Calu3 (cell line): ENCODE data around the gene CPED1. TPM values are rescaled to one million over a fixed set of nuclear protein-coding genes. Genes with fewer than 3 reads are reported as not detected.

Source experiments
- BruUV-seq: library from RNA; stranded (reverse); fragments of 400-500 nt; replicated peaks from 2 replicates; lab custom pipeline; 2021; lab: Mats Ljungman, UMichigan
- CTCF ChIA-PET: fragments of 300-600 bp; sonication (Branson Sonifier 250); formaldehyde crosslinking; loops from one replicate; lab custom pipeline; 2022; ENCODE audit warnings: antibody characterized with exemption; lab: Charles Lee
- DNase-seq: peaks from one replicate; pipeline ENCODE4 v3.0.0; 2022
- H3K27ac Mint-ChIP-seq: one replicate; pipeline ENCODE4 v1.8.0; 2022; ENCODE audit warnings: mixed read lengths; ENCODE audit not compliant: unreplicated experiment
- H3K27me3 Mint-ChIP-seq: one replicate; pipeline ENCODE4 v1.8.0; 2022; ENCODE audit warnings: mixed read lengths; ENCODE audit not compliant: unreplicated experiment
- H3K36me3 Mint-ChIP-seq: one replicate; pipeline ENCODE4 v1.8.0; 2022; ENCODE audit warnings: mild to moderate bottlenecking, moderate library complexity, mixed read lengths; ENCODE audit not compliant: insufficient read depth, unreplicated experiment
- H3K4me1 Mint-ChIP-seq: one replicate; pipeline ENCODE4 v1.8.0; 2022; ENCODE audit warnings: mild to moderate bottlenecking, low read depth, mixed read lengths; ENCODE audit not compliant: unreplicated experiment
- H3K4me3 Mint-ChIP-seq: one replicate; pipeline ENCODE4 v1.8.0; 2022; ENCODE audit warnings: mild to moderate bottlenecking, low read depth, moderate library complexity, mixed read lengths; ENCODE audit not compliant: unreplicated experiment
- H3K9me3 Mint-ChIP-seq: one replicate; pipeline ENCODE4 v1.8.0; 2022; ENCODE audit warnings: low read depth, mixed read lengths; ENCODE audit not compliant: unreplicated experiment
- intact Hi-C: fragments of 100-400 bp; cut with micrococcal nuclease; formaldehyde crosslinking; loops from one replicate; pipeline ENCODE4 v1.10.0; 2022; ENCODE audit not compliant: unreplicated experiment
- total RNA-seq: library from RNA; stranded (reverse); gene quantifications from 2 replicates; pipeline ENCODE4 v1.2.3, GENCODE V29; 2022
- TF ChIP-seq, protein P1 (sequence below): fragments of 200-600 bp; IDR thresholded peaks from one replicate; pipeline ENCODE4 v1.8.0; 2022; ENCODE audit warnings: antibody characterized with exemption; ENCODE audit not compliant: unreplicated experiment

Gene CPED1
- total RNA-seq, 1 experiment from 2014 or later = 0.24 TPM

GRCh38 chr7:121041516-121042148 lies 53.1 kb downstream of the CPED1 start:
- no peaks in the 10 kb centered on the region for H3K27me3 Mint-ChIP-seq
- H3K4me3 Mint-ChIP-seq = no peak overlapping the region
- TF ChIP-seq, protein P1, sequence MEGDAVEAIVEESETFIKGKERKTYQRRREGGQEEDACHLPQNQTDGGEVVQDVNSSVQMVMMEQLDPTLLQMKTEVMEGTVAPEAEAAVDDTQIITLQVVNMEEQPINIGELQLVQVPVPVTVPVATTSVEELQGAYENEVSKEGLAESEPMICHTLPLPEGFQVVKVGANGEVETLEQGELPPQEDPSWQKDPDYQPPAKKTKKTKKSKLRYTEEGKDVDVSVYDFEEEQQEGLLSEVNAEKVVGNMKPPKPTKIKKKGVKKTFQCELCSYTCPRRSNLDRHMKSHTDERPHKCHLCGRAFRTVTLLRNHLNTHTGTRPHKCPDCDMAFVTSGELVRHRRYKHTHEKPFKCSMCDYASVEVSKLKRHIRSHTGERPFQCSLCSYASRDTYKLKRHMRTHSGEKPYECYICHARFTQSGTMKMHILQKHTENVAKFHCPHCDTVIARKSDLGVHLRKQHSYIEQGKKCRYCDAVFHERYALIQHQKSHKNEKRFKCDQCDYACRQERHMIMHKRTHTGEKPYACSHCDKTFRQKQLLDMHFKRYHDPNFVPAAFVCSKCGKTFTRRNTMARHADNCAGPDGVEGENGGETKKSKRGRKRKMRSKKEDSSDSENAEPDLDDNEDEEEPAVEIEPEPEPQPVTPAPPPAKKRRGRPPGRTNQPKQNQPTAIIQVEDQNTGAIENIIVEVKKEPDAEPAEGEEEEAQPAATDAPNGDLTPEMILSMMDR = no peak
- intact Hi-C loops = no loop called here
- H3K4me1 Mint-ChIP-seq = no peaks in the 10 kb centered on the region
- CTCF ChIA-PET = no interaction called here
- no peaks in the 10 kb centered on the region for H3K36me3 Mint-ChIP-seq
- DNase-seq = no peak
- BruUV-seq = no TSS peak
- no peaks in the 10 kb centered on the region for H3K9me3 Mint-ChIP-seq
- H3K27ac Mint-ChIP-seq = no peak overlapping the region

DNA sequence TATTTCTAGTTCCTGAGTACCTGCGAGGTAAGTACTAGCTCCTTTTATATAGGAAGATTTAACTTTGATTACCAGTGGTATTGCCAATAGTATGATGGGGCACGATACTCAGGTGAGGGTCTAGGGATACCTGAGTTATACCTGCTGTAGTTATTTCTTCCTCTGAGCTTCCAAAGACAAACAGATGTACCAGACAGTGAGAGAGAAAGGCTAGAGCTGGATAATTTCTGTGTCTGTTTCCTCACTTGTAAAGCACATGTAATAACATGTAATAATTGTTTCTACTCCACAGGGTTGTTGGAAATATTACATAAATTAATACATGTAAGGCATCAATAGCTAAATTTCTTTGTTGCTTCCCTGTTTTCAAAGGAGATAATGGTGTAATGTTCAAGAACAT lies 53.7 kb downstream of the CPED1 start:
- DNase-seq = no peak
- Mint-ChIP-seq H3K4me3 (no peak overlapping the region), H3K36me3 (no peaks in the 10 kb centered on the region), H3K4me1 (no peaks in the 10 kb centered on the region), H3K9me3 (no peaks in the 10 kb centered on the region), H3K27me3 (no peaks in the 10 kb centered on the region), H3K27ac (no peak overlapping the region)
- CTCF ChIA-PET = no interaction called here
- TF ChIP-seq, protein P1 = no peak
- intact Hi-C loops = no loop called here
- no TSS peak for BruUV-seq

DNA sequence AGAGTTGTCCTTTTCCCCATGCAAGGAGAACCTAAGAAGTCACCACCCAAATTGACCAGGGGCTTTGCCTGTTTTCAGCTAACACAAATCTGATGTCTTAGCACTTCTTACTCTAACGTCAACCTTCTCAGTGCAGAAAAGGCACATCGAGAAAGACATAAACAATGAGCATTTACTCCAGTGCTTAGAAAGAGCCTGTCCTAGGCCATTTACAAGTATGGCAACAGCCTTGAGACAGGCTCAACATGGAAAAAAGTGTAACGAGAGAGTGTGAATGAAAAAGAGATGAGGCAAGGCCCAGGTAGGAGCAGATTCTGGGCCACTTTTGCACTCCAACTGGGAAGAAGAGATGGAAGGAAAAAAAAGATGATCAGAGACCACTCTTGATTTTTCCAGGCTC lies 54.4 kb downstream of the CPED1 start:
- H3K4me3 Mint-ChIP-seq = no peak overlapping the region
- no peaks in the 10 kb centered on the region for H3K36me3 Mint-ChIP-seq
- no peaks in the 10 kb centered on the region for H3K27me3 Mint-ChIP-seq
- intact Hi-C loops = no loop called here
- H3K4me1 Mint-ChIP-seq = no peaks in the 10 kb centered on the region
- BruUV-seq = no TSS peak
- CTCF ChIA-PET = no interaction called here
- DNase-seq = no peak
- H3K9me3 Mint-ChIP-seq = peaks cover 3% of the 10 kb centered on the region
- H3K27ac Mint-ChIP-seq = no peak overlapping the region
- TF ChIP-seq, protein P1 = no peak

- BruUV-seq = no TSS peak
- no peak overlapping the region for H3K4me3 Mint-ChIP-seq
Measured at GRCh38 chr7:121043314-121044234, 55.1 kb downstream of the CPED1 start.

More at GRCh38 chr7:121043314-121044234, 55.1 kb downstream of the CPED1 start:
- Mint-ChIP-seq H3K9me3 (peaks cover 5% of the 10 kb centered on the region), H3K4me1 (no peaks in the 10 kb centered on the region), H3K36me3 (no peaks in the 10 kb centered on the region), H3K27ac (no peak overlapping the region), H3K27me3 (no peaks in the 10 kb centered on the region)
- intact Hi-C loops = no loop called here
- CTCF ChIA-PET = no interaction called here
- TF ChIP-seq, protein P1 = no peak
- no peak for DNase-seq
